Spleen (tissue), 7 donors: ENCODE measurements around the gene CPNE7.

Experiments
- POLR2A ChIP-seq, 3 donors: fragments of 450-650 bp; IDR thresholded peaks; one replicate each; pipeline ENCODE4 v1.5.1; 2017; ENCODE audit warnings: antibody characterized with exemption in 3 of 3, mild to moderate bottlenecking in 1 of 3
- POLR2AphosphoS5 ChIP-seq, 3 donors: sonication (generic); formaldehyde crosslinking; IDR thresholded peaks; one replicate each; pipeline ENCODE4 v1.5.1; 2017; ENCODE audit warnings: antibody characterized with exemption in 3 of 3
- TF ChIP-seq, protein P1 (sequence below), 11 experiments: fragments of 200-600 bp in 7 of 11; fragments of 450-650 bp in 4 of 11; sonication (generic) in 4 of 11; IDR thresholded peaks in 8 of 11; conservative IDR thresholded peaks in 3 of 11; 1 replicate in 7 of 11; 2 replicates in 4 of 11; pipeline versions ENCODE4 v1.4.0 to v1.8.0; 2016 to 2021; ENCODE audit warnings: antibody characterized with exemption in 11 of 11, inconsistent platforms in 4 of 11, mild to moderate bottlenecking in 1 of 11
- donor health status: DM: no; HTN: no; CAD: no; lungs with moderate emphysema.
- donor health status: DM: no; HTN: no; CAD: no.
- donor health status: DM: no; HTN: no; CAD: no.

DNA sequence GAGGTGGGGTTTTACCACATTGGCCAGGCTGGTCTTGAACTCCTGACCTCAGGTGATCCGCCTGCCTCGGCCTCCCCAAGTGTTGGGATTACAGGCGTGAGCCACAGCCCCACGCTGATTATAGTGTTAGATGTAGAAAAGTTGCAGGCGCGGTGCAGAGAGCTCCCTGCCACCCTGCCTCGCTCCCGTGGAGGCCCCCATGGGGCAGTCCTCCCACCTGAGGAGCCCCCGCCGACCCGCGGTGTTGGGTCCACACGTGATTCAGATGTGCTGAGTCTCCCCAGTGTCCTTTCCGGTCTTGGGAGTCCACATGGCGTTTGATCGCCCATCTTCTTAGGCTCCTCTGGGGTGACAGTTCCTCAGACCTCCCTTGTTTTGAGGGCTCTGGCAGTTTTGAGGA, 20.3 kb upstream of the CPNE7 start:
- TF ChIP-seq, protein P1, sequence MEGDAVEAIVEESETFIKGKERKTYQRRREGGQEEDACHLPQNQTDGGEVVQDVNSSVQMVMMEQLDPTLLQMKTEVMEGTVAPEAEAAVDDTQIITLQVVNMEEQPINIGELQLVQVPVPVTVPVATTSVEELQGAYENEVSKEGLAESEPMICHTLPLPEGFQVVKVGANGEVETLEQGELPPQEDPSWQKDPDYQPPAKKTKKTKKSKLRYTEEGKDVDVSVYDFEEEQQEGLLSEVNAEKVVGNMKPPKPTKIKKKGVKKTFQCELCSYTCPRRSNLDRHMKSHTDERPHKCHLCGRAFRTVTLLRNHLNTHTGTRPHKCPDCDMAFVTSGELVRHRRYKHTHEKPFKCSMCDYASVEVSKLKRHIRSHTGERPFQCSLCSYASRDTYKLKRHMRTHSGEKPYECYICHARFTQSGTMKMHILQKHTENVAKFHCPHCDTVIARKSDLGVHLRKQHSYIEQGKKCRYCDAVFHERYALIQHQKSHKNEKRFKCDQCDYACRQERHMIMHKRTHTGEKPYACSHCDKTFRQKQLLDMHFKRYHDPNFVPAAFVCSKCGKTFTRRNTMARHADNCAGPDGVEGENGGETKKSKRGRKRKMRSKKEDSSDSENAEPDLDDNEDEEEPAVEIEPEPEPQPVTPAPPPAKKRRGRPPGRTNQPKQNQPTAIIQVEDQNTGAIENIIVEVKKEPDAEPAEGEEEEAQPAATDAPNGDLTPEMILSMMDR (IDR thresholded peaks at IDR 0.05 in 8 of 11, conservative IDR thresholded peaks at IDR 0.05 in 3 of 11), result no peak
- TF ChIP-seq POLR2A (IDR thresholded peaks at IDR 0.05) (no peak), POLR2AphosphoS5 (IDR thresholded peaks at IDR 0.05) (no peak)
